ENCODE data around the gene CUEDC2.

Gene CUEDC2, protein sequence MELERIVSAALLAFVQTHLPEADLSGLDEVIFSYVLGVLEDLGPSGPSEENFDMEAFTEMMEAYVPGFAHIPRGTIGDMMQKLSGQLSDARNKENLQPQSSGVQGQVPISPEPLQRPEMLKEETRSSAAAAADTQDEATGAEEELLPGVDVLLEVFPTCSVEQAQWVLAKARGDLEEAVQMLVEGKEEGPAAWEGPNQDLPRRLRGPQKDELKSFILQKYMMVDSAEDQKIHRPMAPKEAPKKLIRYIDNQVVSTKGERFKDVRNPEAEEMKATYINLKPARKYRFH

DNA sequence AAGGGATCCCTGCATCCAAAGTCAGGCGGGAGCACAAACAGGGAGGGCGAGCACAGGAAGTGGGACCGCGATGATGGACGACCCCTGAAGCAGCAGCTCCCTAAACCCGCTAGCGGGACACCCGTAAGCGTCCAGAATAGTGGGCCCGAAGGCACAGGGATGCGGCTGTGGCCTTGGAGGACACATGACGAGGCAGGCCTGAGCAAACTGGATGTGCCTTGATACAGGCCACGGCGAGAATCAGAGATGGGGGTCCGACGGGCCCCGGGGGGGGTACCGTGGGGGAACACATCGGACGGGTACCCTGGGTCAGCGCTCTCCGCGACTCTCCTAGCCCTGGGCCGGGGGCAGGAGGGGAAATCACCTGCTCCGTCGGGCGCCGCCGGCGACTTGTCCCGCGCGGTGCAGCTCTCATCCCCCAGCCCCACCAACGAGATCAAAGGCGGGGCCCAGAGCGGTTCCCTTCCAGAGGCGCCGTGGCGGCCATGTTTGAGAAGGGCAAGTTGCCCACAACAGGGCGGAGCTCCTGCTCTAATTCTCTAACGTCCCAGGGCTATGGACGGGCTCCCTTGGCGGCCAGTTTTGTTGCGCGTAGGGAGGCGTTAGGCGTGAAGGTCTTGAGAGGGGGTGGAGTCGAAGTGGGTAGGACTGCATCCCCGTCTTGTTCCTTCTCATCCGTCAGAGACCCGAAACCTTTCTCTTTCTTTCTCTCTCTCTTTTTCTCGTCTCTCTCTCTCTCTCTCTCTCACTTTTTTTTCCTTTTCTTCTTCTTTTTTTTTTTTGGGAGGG, at the start of gene CUEDC2:
Gene CUEDC2 (minus strand): TSS at position 413 of the 789 bp plus-strand sequence. CDS start 7,386 bp downstream, outside the sequence.
- DNase-seq = peak; percentile 98

GRCh38 chr10:102480396-102480795, 48.0 kb upstream of the CUEDC2 start:
- DNase-seq = no peak

GRCh38 chr10:102479651-102480050, 47.3 kb upstream of the CUEDC2 start:
- DNase-seq = no peak

DNA sequence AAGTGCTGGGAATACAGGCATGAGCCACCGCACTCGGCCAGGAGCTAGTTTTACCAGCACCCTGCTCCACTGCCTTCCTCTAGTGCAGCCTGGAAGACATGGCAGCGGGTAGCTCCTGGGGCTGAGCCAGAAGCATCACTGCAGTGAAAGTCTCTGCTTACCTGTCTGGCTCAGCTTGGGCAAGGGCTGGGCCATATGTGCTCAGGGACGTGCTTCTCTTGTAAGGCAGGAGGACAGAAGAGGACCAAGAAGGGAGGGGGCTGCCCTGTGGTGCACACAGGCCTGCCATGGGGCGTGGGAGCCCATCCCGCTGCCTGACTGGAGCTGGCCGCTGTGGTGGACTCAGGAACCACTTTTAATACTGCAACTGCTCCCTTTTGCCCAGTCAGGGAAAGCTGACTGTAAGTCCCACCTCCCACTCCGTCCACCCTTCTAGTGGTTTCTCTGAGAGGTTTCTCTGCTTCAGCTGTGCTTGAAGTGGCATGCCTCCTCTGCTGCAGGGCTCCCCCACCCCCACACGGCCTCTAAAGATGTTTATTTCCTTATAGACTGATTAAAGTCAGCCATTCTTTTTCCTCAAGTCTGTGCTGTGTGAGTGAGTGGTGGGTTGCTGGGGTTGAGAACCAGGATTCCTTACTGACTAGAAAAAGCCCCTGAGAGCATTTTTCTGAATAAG, 44.2 kb upstream of the CUEDC2 start:
- no peak for DNase-seq

- DNase-seq = no peak
Measured at GRCh38 chr10:102475451-102476040, 43.2 kb upstream of the CUEDC2 start.

DNA sequence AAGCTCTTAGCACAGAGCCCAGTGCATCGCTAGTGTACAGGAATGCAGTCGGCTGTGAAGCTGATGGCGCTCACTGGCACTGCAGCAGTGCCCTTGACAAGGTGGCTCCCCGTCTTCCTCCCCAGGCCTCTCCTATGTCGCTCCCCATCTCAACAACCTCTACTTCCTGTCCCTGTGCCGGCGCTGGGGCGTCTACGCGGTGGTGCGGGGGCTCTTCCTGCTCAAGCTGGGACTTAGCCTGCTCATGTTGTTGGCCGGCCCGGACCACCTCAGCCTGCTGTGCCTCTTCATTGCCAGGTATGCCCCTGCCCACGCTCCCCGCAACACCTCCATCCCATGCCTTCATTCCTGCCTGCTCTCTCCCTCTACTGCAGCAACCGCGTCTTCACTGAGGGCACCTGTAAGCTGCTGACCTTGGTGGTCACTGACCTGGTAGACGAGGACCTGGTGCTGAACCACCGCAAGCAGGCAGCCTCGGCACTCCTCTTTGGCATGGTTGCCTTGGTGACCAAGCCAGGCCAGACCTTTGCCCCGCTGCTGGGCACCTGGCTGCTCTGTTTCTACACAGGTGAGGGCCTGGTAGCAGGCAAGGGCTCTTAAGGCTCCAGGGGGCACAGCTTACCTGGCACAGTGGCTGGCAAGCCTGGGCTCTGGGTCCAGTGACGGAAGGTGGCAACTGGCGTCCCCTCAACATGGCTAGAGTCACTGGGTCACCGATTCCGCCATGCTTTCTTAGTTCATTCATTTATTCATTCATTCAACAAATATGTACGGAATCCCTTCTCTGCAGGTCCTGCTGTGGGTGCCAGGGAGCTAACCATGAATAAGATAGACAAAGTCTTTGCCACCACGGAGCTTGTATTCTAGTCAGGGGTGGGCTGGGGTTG, 41.3 kb upstream of the CUEDC2 start:
- DNase-seq = no peak

- DNase-seq = no peak
Measured at GRCh38 chr10:102470579-102471546, 38.5 kb upstream of the CUEDC2 start.

DNA sequence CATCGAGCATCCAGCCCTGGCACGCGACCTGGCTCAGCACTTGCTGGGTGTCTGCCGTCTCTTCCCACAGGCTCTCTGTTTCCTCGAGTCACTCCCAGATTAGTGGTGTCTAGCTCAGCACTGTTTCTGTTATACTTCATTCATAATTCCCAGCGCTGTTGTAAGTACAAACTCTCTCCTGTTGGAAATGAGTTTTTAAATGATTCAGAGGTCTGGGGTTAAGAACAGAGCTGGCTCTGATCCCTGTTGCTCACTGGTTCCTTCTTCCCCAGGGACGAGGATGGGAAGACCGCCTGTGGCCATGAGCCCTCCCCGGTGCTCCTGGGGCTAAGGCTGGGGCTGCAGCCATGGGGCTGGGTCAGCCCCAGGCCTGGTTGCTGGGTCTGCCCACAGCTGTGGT, 36.3 kb upstream of the CUEDC2 start:
- no peak for DNase-seq

GRCh38 chr10:102467971-102468438, 35.6 kb upstream of the CUEDC2 start:
- DNase-seq = no peak

GRCh38 chr10:102467318-102467717, 34.9 kb upstream of the CUEDC2 start:
- DNase-seq = no peak

- no peak for DNase-seq
Measured at GRCh38 chr10:102465466-102465865, 33.1 kb upstream of the CUEDC2 start.

GRCh38 chr10:102463983-102464382, 31.6 kb upstream of the CUEDC2 start:
- no peak for DNase-seq

DNA sequence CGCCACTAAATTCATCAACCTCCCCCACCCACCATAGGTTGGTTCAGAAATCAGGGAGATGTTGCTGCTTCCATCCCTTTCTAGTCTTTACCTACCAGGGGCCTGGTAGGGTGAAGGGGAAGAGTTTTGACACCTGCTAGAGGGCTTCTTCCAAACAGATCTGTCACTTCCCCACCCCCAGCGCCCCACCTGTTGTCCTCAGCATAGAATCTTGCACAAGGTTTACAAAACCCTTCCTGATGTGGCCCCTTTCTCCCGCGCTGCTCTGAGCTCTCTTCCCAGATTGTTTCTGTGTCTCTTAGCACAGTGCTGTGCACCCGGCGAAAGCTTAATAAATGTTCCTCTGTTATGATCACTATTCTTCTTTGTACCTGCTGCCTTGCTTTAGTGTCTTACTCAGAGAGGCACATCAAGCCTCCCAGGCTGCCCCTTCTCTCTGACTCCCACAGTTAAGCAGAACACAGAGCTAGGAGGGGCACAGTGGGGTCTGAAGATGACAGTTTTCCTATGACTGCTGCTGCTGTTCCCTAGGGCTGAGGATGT, 30.2 kb upstream of the CUEDC2 start:
- no peak for DNase-seq

GRCh38 chr10:102461187-102462054, 29.0 kb upstream of the CUEDC2 start:
- peak; percentile 87 for DNase-seq

DNA sequence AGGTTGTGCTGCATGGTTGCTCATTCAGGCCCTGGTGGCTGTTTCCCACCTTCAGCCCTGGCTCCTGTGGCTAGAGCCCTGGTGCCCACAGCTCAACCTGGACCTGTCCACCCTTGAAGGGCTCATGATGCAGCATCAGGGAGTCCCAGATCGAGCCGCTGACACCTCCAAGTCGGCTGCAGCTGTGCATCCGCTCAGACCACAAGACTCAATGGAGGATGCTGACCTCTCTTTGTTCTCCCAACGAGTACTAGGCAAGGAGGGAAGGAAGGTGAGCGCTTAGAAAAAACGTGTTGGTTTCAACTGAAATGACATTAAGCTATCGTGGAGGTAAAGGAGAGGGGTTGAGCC, 28.4 kb upstream of the CUEDC2 start:
- DNase-seq = no peak

DNA sequence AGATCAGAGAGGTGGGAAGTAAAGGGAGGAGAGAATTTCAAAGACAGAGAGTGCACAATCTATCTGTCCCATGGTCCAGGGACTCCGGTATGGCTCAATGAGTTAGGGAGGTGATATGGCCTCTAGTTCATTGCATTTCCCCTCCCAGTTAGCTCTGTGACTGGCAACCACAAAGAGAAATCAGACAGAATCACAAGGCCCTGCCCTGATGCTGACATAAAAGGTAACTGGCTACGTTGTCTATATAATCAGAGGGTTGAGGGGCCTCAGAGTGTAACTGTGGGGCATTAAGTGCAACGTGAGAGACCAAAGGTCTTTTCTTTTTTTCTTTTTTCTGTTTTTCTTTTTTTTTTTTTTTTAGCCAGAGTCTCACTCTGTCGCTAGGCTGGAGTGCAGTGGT, 26.3 kb upstream of the CUEDC2 start:
- no peak for DNase-seq

DNA sequence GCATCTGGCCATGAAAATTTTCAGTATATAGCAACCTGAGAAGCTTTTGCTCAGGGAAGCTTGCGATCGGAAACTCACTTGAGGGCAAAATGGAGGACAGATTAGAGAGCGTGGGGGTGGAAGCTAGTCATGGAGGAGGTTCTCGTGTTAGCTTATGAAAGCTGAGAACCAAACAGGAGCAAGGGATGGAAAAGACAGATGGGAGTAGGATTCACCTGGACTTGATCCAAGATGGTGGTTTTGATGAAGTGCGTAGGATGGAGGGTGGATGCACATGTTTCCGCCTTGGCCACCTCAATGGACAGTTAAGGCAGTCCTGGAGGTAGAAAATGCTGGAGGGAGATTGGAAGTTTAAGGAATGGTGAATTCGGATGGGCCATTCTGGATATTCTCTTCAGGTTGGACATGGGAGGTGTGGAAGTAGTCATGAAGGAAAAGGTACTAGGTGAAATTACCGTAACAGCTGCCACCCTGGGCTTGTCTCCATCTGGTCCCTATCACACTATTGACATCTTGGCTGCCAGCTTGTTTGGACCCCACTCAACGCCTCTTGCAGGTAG, 25.3 kb upstream of the CUEDC2 start:
- no peak for DNase-seq

DNA sequence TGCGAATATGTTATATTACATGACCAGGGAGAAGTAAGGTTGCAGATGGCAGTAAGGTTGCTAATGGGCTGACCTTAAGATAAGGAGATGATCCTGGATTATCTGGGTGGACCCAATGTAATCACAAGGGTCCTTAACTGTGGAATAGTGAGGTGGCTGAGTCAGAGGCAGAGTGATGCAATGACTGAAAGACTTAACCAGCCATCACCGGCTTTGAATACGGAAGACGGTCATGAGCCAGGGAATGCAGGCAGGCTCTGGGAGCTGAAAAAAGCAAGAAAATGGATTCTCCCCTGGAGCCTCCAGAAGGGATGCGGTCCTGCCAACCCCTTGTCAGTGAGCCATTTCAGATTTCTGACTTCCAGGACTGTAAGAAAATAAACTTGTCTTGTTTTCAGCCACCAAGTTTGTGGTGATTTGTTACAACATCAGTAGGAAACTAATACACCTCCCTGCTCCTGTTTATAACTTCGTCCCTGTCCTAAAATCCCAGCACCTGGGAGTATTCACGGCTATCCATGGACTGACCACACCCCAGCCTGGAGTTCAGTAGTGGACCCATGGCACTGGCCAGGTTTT, 23.6 kb upstream of the CUEDC2 start:
- no peak for DNase-seq

All from right hindlimb (tissue), 1 donor.